NCI-H2107 (cell line): ENCODE data around the gene MCM3AP.

Experiments used
- DNase-seq: peaks from one replicate; lab custom pipeline; 2025; lab: John Stamatoyannopoulos, UW

Gene MCM3AP

GRCh38 chr21:46217511-46218196, 67.8 kb downstream of the MCM3AP start:
- no peak for DNase-seq

DNA sequence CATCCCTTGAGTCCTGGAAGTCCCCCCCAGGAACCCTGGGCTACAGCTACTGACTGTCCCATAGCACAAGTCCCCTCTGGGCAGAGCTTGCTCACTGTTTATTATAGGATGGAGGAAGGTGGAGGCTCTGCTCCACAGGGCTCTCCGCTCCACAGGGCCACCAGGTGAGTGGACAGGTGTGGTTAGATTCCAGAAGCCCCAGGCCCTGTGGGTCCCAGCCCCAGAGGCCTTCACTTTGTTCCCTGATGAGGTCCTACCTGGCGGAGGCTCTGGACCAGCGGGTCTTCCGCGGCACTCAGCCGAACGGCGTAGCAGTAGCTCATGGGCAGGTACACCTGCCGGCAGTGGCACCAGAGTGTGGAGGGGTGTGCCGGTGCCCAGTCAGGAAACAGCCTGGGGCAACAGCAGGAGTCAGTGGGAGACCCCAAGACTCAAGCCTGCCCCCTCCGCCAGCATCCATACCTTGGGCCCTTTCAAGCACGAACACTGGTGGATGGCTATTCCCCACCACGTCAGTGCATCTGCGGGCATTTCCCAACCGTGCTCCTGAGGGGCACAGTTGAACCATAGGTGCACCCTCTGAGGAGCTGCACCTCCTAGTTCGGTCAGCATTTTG, 69.2 kb downstream of the MCM3AP start:
- DNase-seq: no peak

GRCh38 chr21:46215436-46216131, 69.8 kb downstream of the MCM3AP start:
- DNase-seq: no peak

DNA sequence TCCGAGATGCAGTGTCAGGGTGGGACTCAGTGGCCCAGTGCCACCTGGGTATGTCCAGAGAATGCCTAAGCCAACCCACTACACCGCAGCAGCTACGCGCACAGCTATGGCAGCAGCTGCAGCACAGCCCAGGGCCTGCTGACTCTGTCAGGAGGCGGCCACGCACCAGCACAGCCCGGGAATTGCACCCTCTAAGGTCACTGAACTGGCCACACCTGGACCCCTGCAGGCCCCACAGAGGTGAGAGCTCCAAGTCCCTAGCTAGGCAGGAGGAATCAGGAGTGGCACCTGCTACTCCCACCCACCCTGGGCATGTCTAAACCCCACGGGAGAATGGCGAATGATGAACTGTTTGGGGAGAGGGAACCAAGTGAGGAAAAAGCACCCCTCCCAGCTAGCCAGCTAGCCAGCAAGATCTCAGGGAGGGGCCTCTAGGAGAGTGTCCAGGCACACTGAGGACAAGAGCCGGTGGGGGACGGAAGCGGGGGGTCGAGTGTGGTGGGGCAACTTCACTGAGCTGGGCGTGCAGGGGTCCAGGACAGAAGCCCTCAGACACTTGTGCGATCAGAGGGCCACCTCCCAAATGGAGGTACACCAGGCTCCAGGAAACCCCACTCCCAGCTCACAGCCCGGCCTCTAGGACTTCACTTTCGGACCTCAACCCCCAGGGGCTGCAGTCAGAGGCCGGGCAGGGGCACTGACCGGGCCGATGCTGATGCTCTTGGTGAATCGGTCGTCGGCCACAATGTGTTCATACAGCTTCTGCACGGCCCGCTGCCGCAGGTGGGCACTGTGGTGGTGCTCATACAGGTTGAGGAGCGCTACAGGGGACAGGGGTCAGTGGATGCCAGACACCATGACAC, 70.7 kb downstream of the MCM3AP start:
- DNase-seq: no peak

- DNase-seq: no peak
Measured at GRCh38 chr21:46213620-46214286, 71.7 kb downstream of the MCM3AP start.

GRCh38 chr21:46212721-46213484, 72.5 kb downstream of the MCM3AP start:
- no peak for DNase-seq

DNA sequence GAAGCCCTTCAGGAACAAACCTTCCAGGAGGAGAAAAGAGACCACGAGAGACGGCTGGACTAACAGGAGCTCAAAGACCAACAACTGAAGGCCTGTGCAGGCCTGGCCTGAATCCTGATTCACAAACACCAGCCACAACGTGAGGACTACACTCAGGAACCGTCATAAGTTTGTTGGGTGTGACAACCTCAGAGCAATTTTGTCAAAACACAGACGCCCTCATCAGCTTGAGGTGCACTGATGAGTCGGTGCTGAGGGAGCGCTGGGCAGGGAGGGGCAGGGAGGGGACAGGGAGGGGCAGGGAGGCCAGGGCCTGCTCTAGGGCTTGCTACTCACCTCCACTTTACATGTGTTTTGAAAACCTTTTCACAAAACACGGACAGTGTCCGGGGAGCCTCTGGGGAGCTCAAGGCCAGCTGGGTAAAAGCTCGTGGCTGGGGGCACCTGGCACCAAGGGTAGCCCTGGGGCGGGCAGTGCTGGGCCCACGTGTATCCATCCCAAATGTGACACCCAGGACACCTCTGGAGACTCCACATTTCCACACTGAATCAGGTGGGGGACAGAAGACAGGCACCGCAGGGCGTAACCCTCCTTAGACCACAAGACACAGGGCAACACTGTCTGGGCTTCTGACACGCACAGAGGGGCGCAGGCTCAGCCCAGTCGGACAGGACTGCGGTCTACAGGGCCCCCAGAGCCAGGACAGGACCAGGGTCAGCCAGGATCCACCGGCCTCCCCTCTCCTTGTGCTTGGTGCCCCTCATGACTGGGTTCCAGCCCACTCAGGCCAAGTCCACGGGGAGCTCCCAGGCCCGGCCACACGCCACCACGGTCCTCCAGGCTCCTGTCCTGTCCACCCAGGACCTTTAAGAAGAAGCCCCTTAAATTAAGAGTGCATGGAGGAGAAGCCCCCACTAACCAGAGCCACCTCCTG, 73.4 kb downstream of the MCM3AP start:
- no peak for DNase-seq

- DNase-seq: no peak
Measured at GRCh38 chr21:46211376-46211775, 74.0 kb downstream of the MCM3AP start.

DNA sequence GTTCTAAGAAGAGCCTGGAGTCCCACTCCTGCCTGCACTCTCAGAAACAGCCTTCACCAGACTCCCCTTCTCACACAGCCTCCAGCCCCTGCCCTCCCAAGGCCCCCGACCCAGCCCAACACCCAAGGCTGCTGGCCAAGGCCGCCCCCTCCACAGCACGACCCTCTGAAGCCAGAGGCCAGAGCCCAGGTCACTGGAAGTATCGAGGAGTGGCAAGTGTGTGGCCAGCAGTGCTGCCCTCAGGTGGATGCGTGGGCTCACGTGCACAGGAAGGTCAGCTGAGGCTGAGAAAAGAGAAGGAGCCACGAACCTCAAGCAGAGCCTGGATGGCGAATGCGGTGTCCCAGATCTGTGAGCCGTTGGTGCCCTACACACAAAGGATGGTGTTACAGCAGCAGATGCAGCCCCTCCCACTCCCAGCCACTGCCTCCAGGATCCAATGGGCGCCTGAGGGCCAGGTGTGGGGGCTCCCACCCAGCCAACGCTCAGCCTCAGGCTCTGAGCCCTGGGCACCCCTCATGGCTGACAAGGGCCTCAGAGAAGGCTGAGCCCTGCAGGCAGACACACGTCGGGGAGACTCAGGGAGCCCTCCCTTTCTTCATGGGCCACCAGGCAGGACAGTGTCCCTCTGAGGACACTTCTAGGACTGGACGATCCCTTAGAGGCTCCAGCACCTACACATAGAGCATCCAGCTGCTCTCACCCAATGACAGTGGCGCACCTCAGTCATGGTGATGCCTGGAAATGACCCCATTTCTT, 74.9 kb downstream of the MCM3AP start:
- no peak for DNase-seq

- DNase-seq: no peak
Measured at GRCh38 chr21:46208761-46209721, 76.4 kb downstream of the MCM3AP start.

DNA sequence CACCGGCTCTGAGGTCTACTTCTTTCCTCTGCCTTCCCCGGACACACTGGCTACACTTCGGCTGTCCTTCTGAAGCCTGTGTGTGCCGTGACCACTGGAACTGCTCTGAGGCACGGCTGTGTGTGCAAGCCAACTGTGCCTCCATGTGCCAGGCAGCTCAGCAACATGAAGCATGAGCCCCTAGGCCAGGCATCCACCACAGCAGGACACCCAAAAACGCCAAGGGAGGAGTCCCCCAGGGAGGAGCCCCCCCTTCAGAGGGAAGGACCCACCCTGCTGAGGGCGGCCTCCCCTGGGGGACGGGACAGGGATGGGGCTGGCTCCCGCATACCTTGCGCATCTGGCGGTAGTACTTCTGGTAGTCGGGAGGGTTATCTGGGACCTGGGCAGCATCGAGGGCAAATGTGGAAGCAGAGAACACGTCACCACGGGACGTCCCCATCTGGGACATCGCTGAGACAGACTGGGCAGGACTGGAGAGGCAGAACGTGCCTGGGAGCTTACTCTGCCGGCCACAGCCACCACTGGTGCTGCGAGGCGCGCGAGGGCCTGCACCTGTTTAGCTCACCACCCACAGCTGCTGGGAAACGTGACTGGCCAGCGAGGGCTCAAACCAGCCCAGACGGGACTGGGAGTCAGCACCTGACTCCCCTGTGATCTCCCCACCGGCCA, 77.4 kb downstream of the MCM3AP start:
- no peak for DNase-seq

DNA sequence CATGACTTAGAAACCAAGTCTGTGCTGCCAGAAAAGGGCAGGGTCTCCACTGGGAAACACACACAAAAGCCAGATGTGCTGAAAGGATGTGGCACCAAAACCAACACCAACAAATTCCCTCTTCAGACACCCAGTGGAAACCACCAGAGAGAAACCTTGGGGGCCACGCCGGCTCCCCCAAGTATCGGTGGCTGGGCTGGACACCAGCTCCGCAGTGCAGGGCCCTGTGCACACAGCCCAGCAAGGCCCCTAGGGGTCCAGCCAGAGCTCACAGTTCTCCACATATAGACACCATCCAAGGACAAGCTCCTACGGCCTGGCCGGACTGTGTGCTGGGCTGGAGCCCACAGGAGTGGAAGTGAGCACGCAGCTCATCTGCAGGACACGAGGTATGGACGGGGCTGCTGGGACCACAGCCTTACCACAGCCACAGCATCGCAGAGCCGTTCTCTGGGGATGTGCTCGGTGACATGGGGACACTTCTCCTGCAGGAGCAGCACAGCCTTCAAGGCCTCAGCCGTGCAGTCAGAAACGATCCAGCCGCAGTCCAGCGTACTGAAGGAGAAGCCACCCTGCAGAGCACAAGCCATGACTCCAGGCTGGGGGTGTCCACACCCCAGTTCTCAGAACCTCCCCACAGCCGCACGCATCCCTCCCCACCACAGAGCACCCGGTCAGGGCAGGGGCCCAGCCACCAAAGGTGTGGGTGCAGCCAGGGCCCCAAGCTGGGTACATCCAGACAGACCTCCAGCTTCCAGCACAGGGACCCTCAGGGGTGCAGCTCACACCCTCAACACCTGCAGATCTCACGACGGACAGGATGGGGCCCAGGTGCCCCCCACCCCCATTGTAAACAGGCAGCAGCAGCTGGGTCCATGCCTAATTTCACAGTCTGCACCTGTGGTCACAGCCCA, 78.1 kb downstream of the MCM3AP start:
- DNase-seq: no peak

- DNase-seq: no peak
Measured at GRCh38 chr21:46206163-46207005, 79.0 kb downstream of the MCM3AP start.

GRCh38 chr21:46205766-46206162, 79.6 kb downstream of the MCM3AP start:
- peak; percentile 86 for DNase-seq

DNA sequence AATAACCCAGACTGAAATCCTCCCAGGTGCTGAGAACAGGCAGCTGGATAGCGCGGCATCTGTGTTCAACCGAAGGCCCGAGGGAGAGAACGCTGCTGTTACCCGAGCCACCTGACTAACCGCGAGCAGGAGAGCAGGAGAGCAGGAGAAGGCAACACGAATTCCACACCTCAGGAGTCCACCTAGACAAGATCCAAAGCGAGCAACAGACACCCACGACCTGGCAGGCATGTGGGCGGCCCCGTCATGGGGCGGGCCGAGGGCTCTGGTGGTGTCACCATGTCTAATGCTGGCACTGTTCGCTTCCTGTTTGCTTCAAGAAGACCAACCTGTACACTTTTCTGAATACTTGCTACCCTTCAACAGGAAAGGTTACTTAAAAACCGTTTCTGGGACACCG, 80.2 kb downstream of the MCM3AP start:
- DNase-seq: peak; percentile 72
